SJSA1 (cell line): ENCODE data around the gene SELENOM. TPM values are rescaled to one million over a fixed set of nuclear protein-coding genes. Genes with fewer than 3 reads are reported as not detected.
A peak's percentile ranks its signal among the peaks of the same experiment; 100 is the strongest.
"Not testable (repeated sequence)": the region's sequence is repeated elsewhere in the genome, so short reads cannot be mapped to it uniquely, and the experiment has no call there.

Experiments used
- DNase-seq, 2 experiments: peaks; one replicate each; pipeline ENCODE4 v3.0.0-alpha.2; 2015 to 2020; ENCODE audit warnings: low spot score in 2 of 2, low read depth in 1 of 2
- H3K27ac ChIP-seq: fragments of 250-450 bp; sonication (Bioruptor Pico); 2 replicates; pipeline ENCODE4 v1.5.1; 2020; ENCODE audit warnings: mild to moderate bottlenecking, moderate library complexity
- H3K27me3 ChIP-seq: fragments of 250-450 bp; sonication (Bioruptor Pico); replicated peaks from 2 replicates; pipeline ENCODE4 v1.5.1; 2020; ENCODE audit warnings: mild to moderate bottlenecking, moderate library complexity
- H3K36me3 ChIP-seq: fragments of 250-450 bp; sonication (Bioruptor Pico); 2 replicates; pipeline ENCODE4 v1.5.1; 2020; ENCODE audit warnings: mild to moderate bottlenecking
- H3K4me1 ChIP-seq: fragments of 250-450 bp; sonication (Bioruptor Pico); replicated peaks from 2 replicates; pipeline ENCODE4 v1.6.1; 2021; ENCODE audit warnings: mild to moderate bottlenecking
- H3K4me3 ChIP-seq: fragments of 250-450 bp; sonication (Bioruptor Pico); 2 replicates; pipeline ENCODE4 v1.5.1; 2020; ENCODE audit warnings: mild to moderate bottlenecking
- H3K9me3 ChIP-seq: fragments of 250-450 bp; sonication (Bioruptor Pico); replicated peaks from 2 replicates; pipeline ENCODE4 v1.5.1; 2020; ENCODE audit warnings: mild to moderate bottlenecking
- total RNA-seq: library from RNA; depleted of rRNA; stranded (reverse); fragments of >200 nt; shearing (Covaris generic); gene quantifications from 2 replicates; pipeline ENCODE4 v1.2.3, GENCODE V29; 2014

The SELENOM gene
- total RNA-seq, 1 experiment from 2014 or later: 373 TPM

- H3K27me3 ChIP-seq, H3K27ac ChIP-seq, H3K4me3 ChIP-seq, DNase-seq, H3K9me3 ChIP-seq: not testable (repeated sequence)
- H3K4me1 ChIP-seq: peaks cover 17% of the 10 kb centered on the region
- peaks cover 97% of the 10 kb centered on the region for H3K36me3 ChIP-seq
Observed at GRCh38 chr22:31097539-31097938, 9.8 kb downstream of the SELENOM start.

DNA sequence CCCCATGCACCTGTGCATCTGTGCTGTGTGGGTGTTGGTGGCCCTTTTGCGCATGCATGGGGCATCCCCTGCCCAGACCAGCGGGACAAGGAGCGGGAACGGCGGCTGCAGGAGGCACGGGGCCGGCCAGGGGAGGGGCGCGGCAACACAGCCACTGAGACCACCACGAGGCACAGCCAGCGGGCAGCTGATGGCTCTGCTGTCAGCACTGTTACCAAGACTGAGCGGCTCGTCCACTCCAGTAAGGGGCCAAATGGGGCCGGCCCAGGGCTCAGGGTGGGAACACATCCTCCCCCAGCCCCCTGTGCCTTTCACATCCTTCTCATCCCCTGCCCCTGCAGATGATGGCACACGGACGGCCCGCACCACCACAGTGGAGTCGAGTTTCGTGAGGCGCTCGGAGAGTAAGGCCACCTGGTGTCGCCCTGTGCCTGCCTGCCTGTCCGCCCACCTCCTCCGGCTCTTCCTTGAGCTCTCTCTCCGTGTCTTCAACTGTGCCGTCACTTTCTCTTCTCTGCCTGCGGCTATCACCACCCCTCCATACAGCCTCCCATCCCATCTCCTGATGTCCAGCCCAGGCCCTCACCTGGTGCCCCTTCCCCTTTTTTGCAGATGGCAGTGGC lies 10.6 kb downstream of the SELENOM start:
- DNase-seq: peak in 1 of 2 experiments; percentile 38
- Histone ChIP-seq H3K36me3 (peaks cover 97% of the 10 kb centered on the region), H3K4me1 (peaks cover 9% of the 10 kb centered on the region), H3K9me3 (no peaks in the 10 kb centered on the region), H3K27ac (no peak overlapping the region), H3K27me3 (no peaks in the 10 kb centered on the region), H3K4me3 (no peak overlapping the region)

- Histone ChIP-seq H3K4me1 (no peaks in the 10 kb centered on the region), H3K36me3 (peaks cover 97% of the 10 kb centered on the region), H3K27ac (no peak overlapping the region), H3K9me3 (no peaks in the 10 kb centered on the region), H3K27me3 (no peaks in the 10 kb centered on the region), H3K4me3 (no peak overlapping the region)
- DNase-seq: no peak
Observed at GRCh38 chr22:31095637-31096249, 11.6 kb downstream of the SELENOM start.

- H3K4me3 ChIP-seq: no peak overlapping the region
- no peaks in the 10 kb centered on the region for H3K27me3 ChIP-seq
- H3K9me3 ChIP-seq: no peaks in the 10 kb centered on the region
- no peak overlapping the region for H3K27ac ChIP-seq
- peaks cover 97% of the 10 kb centered on the region for H3K36me3 ChIP-seq
- DNase-seq: no peak
- no peaks in the 10 kb centered on the region for H3K4me1 ChIP-seq
Observed at GRCh38 chr22:31094741-31095140, 12.6 kb downstream of the SELENOM start.

- Histone ChIP-seq H3K4me3 (no peak overlapping the region), H3K36me3 (peaks cover 97% of the 10 kb centered on the region), H3K27me3 (no peaks in the 10 kb centered on the region), H3K9me3 (no peaks in the 10 kb centered on the region), H3K27ac (no peak overlapping the region), H3K4me1 (no peaks in the 10 kb centered on the region)
- peak in 1 of 2 experiments; percentile 39 for DNase-seq
Observed at GRCh38 chr22:31094021-31094551, 13.3 kb downstream of the SELENOM start.

DNA sequence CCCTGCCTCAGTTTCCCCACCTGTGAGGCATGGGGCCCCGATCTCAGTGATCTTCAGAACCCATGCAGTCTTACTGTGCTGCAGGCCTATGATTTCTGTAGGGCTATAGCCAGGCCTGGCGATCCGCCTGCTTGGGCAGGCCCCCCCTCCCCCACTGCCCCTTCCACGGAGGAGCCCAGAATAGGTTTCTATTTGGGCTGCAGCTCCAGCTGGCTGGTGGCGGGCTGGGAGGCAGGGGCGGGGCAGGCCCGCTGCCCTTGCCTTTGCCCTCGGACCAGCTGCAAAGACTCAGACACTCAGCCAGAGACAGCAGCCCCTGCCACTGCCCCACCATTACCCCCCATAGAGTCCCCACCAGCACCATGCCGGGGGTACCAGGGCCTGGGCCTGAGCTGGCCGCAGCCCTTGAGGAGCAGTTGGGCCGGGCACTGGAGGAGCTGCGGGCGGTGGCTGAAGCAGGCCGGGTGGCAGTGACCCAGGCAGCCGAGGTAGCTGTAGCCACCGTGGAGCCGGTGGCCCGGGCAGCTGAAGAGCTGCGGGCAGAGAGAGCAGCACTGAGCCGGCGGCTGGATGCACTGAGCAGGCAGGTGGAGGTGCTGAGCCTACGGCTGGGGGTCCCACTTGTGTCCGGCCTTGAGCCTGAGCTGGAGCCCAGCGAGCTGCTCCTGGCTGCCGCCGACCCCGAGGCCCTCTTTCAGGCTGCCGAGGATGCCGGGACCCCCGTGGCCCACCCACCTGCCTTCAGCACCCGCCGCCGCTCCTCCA lies 14.1 kb downstream of the SELENOM start:
- H3K27me3 ChIP-seq: no peaks in the 10 kb centered on the region
- no peak overlapping the region for H3K27ac ChIP-seq
- H3K4me1 ChIP-seq: no peaks in the 10 kb centered on the region
- H3K36me3 ChIP-seq: peaks cover 98% of the 10 kb centered on the region
- no peak overlapping the region for H3K4me3 ChIP-seq
- peak in 1 of 2 experiments; percentile 42 for DNase-seq
- H3K9me3 ChIP-seq: no peaks in the 10 kb centered on the region

- no peaks in the 10 kb centered on the region for H3K27me3 ChIP-seq
- DNase-seq: peak in 1 of 2 experiments; percentile 39
- H3K36me3 ChIP-seq: peaks cover 98% of the 10 kb centered on the region
- no peaks in the 10 kb centered on the region for H3K4me1 ChIP-seq
- no peaks in the 10 kb centered on the region for H3K9me3 ChIP-seq
- H3K27ac ChIP-seq: no peak overlapping the region
- no peak overlapping the region for H3K4me3 ChIP-seq
Observed at GRCh38 chr22:31092161-31092560, 15.2 kb downstream of the SELENOM start.

DNA sequence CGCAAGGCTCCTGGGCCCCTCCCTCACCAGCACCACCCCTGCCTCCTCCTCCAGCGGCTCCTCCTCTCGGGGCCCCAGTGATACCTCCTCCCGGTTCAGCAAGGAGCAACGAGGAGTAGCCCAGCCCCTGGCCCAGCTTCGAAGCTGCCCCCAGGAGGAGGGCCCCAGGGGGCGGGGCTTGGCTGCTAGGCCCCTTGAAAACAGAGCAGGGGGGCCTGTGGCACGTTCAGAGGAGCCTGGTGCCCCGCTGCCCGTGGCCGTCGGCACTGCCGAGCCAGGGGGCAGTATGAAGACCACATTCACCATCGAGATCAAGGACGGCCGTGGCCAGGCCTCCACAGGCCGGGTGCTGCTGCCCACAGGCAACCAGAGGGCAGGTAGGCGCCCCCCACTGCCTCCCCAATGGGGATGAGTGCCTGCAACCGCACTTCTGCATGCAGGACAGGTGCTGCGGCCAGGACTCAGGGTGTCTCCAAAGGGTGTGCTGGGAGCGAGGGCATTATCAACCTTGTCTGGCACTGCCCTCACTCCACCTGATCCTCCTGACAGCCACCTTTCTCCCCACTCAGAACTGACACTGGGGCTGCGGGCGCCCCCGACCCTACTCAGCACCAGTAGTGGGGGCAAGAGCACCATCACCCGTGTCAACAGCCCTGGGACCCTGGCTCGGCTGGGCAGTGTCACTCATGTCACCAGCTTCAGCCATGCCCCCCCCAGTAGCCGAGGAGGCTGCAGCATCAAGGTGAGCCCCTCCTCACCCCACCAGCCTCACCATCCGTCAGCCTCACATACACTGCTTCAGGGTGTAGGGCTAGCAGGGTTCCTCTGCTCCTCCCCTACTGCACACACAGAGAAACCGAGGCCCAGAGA lies 16.0 kb downstream of the SELENOM start:
- no peaks in the 10 kb centered on the region for H3K4me1 ChIP-seq
- no peak overlapping the region for H3K27ac ChIP-seq
- peaks cover 98% of the 10 kb centered on the region for H3K36me3 ChIP-seq
- no peak overlapping the region for H3K4me3 ChIP-seq
- peak in 1 of 2 experiments; percentile 42 for DNase-seq
- H3K9me3 ChIP-seq: no peaks in the 10 kb centered on the region
- H3K27me3 ChIP-seq: no peaks in the 10 kb centered on the region

DNA sequence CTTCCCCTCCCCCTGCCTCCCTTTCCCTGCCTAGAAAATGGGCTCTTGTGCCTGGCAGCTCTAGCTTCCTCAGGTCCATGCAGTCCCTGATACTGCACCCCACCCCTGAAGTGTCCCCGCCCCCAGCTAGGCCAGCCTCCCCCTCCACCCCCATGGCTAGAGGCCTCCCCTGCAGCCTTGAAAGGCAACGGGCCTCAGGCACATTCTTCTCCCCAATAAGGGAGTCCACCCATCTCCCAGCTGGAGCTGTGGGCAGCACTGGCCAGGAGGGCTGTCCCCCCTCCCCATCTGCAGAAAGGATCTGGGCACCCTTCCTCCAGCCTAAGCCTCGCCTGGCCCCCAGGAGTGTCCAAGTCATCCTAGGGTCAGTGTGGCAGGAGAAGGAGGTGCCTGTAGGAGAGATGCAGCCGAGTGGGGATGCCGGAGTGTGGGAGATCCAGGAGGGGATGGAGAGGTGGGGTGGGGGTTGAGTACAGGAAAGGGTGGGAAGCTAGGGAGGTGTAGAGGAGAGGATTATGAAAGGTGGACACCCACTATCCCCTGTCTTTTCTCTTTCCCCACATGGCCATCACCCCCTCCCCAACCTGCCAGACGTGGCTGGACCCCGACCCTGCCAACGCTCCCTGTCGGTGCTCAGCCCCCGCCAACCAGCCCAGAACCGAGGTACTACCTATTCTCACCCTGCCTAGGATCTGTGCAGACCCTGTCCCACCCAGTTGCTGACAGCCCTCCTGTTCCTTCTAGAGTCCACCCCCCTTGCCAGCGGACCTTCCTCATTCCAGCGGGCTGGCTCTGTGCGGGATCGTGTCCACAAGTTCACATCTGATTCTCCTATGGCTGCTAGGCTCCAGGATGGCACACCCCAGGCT lies 16.9 kb downstream of the SELENOM start:
- H3K4me3 ChIP-seq: no peak overlapping the region

DNA sequence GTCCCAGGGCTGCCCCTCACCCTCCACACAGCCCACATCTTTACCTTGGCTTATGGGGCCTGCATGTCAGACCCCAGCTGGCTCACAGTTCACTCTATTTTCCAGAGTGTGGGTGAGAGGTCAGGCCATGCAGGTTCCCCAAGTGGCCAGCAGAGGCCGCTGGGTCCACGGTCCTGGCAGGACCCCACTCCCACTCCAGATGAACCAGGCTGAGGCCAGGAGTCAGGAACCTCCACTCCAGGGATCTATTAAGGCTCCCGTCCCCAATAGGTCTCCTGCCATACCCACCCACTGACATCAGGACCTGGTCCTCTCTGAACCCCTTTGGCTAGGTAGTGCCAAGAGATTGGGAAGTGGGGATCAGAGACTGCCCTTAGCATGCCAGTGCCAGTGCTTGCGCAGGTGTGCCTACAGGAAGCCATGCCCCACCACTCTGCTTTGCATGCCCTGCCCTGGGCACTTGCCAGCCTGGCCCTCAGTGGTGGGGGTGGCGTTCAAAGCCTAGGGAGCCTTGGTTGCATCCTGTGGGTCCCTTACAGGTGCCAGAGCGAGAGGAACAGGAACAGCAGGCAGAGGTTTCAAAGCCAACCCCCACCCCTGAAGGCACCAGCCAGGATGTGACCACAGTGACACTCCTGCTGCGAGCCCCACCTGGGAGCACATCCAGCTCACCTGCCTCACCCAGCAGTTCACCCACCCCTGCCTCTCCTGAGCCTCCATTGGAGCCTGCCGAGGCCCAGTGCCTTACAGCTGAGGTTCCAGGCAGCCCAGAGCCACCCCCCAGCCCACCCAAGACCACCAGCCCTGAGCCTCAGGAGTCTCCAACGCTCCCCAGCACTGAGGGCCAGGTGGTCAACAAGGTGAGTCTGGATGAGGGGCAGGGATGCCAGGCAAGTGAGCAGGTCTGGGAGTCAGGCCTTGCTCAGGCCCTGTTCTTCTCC lies 17.9 kb downstream of the SELENOM start:
- H3K27me3 ChIP-seq: no peaks in the 10 kb centered on the region
- H3K9me3 ChIP-seq: no peaks in the 10 kb centered on the region
- peaks cover 1% of the 10 kb centered on the region for H3K4me1 ChIP-seq
- DNase-seq: peak in 1 of 2 experiments; percentile 50
- no peak overlapping the region for H3K27ac ChIP-seq
- H3K4me3 ChIP-seq: no peak overlapping the region
- peaks cover 97% of the 10 kb centered on the region for H3K36me3 ChIP-seq

More for the DNA sequence above, 16.9 kb downstream of the SELENOM start:
- H3K27ac ChIP-seq: no peak overlapping the region
- DNase-seq: no peak
- no peaks in the 10 kb centered on the region for H3K27me3 ChIP-seq
- no peaks in the 10 kb centered on the region for H3K9me3 ChIP-seq
- H3K36me3 ChIP-seq: peaks cover 98% of the 10 kb centered on the region
- H3K4me1 ChIP-seq: no peaks in the 10 kb centered on the region

GRCh38 chr22:31088233-31088986 lies 19.0 kb downstream of the SELENOM start:
- no peaks in the 10 kb centered on the region for H3K9me3 ChIP-seq
- peaks cover 11% of the 10 kb centered on the region for H3K4me1 ChIP-seq
- peak in 1 of 2 experiments; percentile 40 for DNase-seq
- no peak overlapping the region for H3K27ac ChIP-seq
- H3K27me3 ChIP-seq: no peaks in the 10 kb centered on the region
- H3K4me3 ChIP-seq: no peak overlapping the region
- peaks cover 97% of the 10 kb centered on the region for H3K36me3 ChIP-seq
